Liver (tissue), 9 donors: ENCODE measurements around the gene PNMA8A. TPM values are rescaled to one million over a fixed set of nuclear protein-coding genes. Genes with fewer than 3 reads are reported as not detected.

Experiments
- DNase-seq: peaks from one replicate; pipeline ENCODE4 v3.0.0-alpha.2; 2017; ENCODE audit warnings: low spot score
- H3K27ac ChIP-seq, 2 donors: one replicate each; pipeline ENCODE4 v1.7.0; 2013; ENCODE audit warnings: inconsistent platforms in 2 of 2, low read length in 2 of 2, control low read depth in 1 of 2, low read depth in 1 of 2, mild to moderate bottlenecking in 1 of 2
- H3K27me3 ChIP-seq, 4 donors: one replicate each; pipeline versions ENCODE4 v1.6.1 to v1.7.0; 2013; ENCODE audit warnings: low read length in 3 of 4, inconsistent platforms in 1 of 4, mild to moderate bottlenecking in 1 of 4, moderate library complexity in 1 of 4; ENCODE audit not compliant: control insufficient read depth in 4 of 4, insufficient read depth in 4 of 4
- H3K36me3 ChIP-seq, 4 donors: one replicate each; pipeline versions ENCODE4 v1.6.1 to v1.7.0; 2013; ENCODE audit warnings: low read length in 3 of 4, mild to moderate bottlenecking in 3 of 4, low read depth in 1 of 4, moderate library complexity in 1 of 4; ENCODE audit not compliant: control insufficient read depth in 4 of 4, insufficient read depth in 3 of 4
- H3K4me1 ChIP-seq, 4 donors: one replicate each; pipeline versions ENCODE4 v1.6.1 to v1.7.0; 2013; ENCODE audit warnings: low read length in 3 of 4, mild to moderate bottlenecking in 3 of 4, moderate library complexity in 1 of 4; ENCODE audit not compliant: control insufficient read depth in 4 of 4, insufficient read depth in 4 of 4
- H3K4me3 ChIP-seq, 3 donors: one replicate each; pipeline versions ENCODE4 v1.6.1 to v1.7.0; 2013; ENCODE audit warnings: low read length in 3 of 3, control low read depth in 1 of 3, low read depth in 1 of 3, mild to moderate bottlenecking in 1 of 3
- H3K9ac ChIP-seq, 2 donors: one replicate each; pipeline ENCODE4 v1.7.0; 2013; ENCODE audit warnings: low read length in 2 of 2, mild to moderate bottlenecking in 2 of 2, moderate library complexity in 2 of 2, control low read depth in 1 of 2, low read depth in 1 of 2
- H3K9me3 ChIP-seq, 4 donors: one replicate each; pipeline versions ENCODE4 v1.6.1 to v1.7.0; 2013; ENCODE audit warnings: low read length in 3 of 4; ENCODE audit not compliant: control insufficient read depth in 4 of 4
- EGR1 ChIP-seq, 2 donors: IDR thresholded peaks; 2 replicates each; pipeline ENCODE4 v1.6.1; 2016 to 2018; ENCODE audit warnings: antibody characterized with exemption in 2 of 2, low read depth in 2 of 2
- FOXA2 ChIP-seq: IDR thresholded peaks from 2 replicates; pipeline ENCODE4 v1.6.1; 2016; ENCODE audit warnings: antibody characterized with exemption
- HNF4A ChIP-seq, 2 donors: conservative IDR thresholded peaks; 2 replicates each; pipeline ENCODE4 v1.6.1; 2016; ENCODE audit warnings: antibody characterized with exemption in 2 of 2, mild to moderate bottlenecking in 2 of 2
- HNF4G ChIP-seq: IDR thresholded peaks from 2 replicates; pipeline ENCODE4 v1.6.1; 2016; ENCODE audit warnings: antibody characterized with exemption
- JUND ChIP-seq, 2 donors: IDR thresholded peaks; 2 replicates each; pipeline ENCODE4 v1.6.1; 2016; ENCODE audit warnings: antibody characterized with exemption in 2 of 2
- RXRA ChIP-seq, 2 donors: IDR thresholded peaks; 2 replicates each; pipeline ENCODE4 v1.6.1; 2017 to 2018; ENCODE audit warnings: antibody characterized with exemption in 2 of 2, mild to moderate bottlenecking in 1 of 2
- SP1 ChIP-seq: IDR thresholded peaks from 2 replicates; pipeline ENCODE4 v1.6.1; 2018; ENCODE audit warnings: antibody characterized with exemption, mild to moderate bottlenecking
- TAF1 ChIP-seq: conservative IDR thresholded peaks from 2 replicates; pipeline ENCODE4 v1.6.1; 2016; ENCODE audit warnings: antibody characterized with exemption, mild to moderate bottlenecking
- YY1 ChIP-seq: IDR thresholded peaks from 2 replicates; pipeline ENCODE4 v1.6.1; 2016; ENCODE audit warnings: antibody characterized with exemption, mild to moderate bottlenecking
- WGBS: extraction: QIAGEN DNeasy Blood & Tissue Kit; methylation state at CpG from one replicate; pipeline ENCODE4 v1.1.7; 2013; 5-methylcytosine and 5-hydroxymethylcytosine counted together
- polyA plus RNA-seq, 2 donors: library from polyadenylated mRNA; stranded (reverse) in 1 of 2; unstranded in 1 of 2; fragments of 200-250 nt in 1 of 2; fragments of >200 nt in 1 of 2; fragmentation: Nextera tagmentation in 1 of 2; extraction: Ambion mirVana in 1 of 2; gene quantifications; one replicate each; pipeline versions ENCODE4 v1.2.1 to v1.2.3, GENCODE V29; 2013 to 2015
- total RNA-seq, 2 donors: library from RNA; depleted of rRNA; stranded (reverse); fragments of >200 nt; gene quantifications; one replicate each; pipeline ENCODE4 v1.2.3, GENCODE V29; 2014
- TF ChIP-seq, protein P1 (sequence below): fragments of 150-350 bp; IDR thresholded peaks from 2 replicates; pipeline ENCODE4 v1.5.1; 2017; ENCODE audit warnings: improper control_type of control experiment, low read depth, low read length; ENCODE audit not compliant: missing input control
- TF ChIP-seq, protein P2 (sequence below): IDR thresholded peaks from 2 replicates; pipeline ENCODE4 v1.6.1; 2016; ENCODE audit warnings: antibody characterized with exemption
- TF ChIP-seq, protein P3 (sequence below): IDR thresholded peaks from 2 replicates; pipeline ENCODE4 v1.6.1; 2016; ENCODE audit warnings: antibody characterized with exemption
- donor health status: healthy.
- donor health status: healthy.
- donor health status: healthy.
- donor health status: healthy.
- donor health status: healthy.

Gene PNMA8A
- total and polyA plus RNA-seq, 4 donors: 0.17 to 0.93 (median 0.22) TPM; not detected in 1

DNA sequence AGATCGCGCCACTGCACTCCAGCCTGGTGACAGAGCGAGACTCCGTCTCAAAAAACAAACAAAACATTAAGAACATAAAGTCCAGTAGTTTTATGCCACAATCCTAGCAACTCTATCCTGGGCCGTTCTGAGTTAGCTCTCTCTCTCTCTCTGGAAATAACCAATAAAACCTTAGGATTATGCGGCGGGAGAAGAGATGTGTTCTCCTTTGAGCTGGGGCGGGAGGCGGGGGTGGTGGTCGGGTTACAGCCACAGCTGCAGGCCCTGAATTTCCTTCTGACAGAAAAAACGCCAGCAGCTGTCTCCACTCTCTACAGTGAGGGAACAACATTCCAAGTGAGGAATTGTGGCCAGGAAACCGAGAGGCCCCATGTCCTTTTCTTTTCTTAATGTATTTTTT is 9.1 kb upstream of the PNMA8A start:
- WGBS: 52% methylated on average over 12 of the region's 12 CpGs
- Histone ChIP-seq H3K4me1 (no peaks in the 10 kb centered on the region), H3K9me3 (no peaks in the 10 kb centered on the region), H3K36me3 (no peaks in the 10 kb centered on the region), H3K4me3 (no peak overlapping the region), H3K27me3 (no peaks in the 10 kb centered on the region), H3K9ac (no peak overlapping the region), H3K27ac (no peak overlapping the region)
- no peak for TF ChIP-seq HNF4G
- no peak for TF ChIP-seq TAF1
- DNase-seq: no peak

DNA sequence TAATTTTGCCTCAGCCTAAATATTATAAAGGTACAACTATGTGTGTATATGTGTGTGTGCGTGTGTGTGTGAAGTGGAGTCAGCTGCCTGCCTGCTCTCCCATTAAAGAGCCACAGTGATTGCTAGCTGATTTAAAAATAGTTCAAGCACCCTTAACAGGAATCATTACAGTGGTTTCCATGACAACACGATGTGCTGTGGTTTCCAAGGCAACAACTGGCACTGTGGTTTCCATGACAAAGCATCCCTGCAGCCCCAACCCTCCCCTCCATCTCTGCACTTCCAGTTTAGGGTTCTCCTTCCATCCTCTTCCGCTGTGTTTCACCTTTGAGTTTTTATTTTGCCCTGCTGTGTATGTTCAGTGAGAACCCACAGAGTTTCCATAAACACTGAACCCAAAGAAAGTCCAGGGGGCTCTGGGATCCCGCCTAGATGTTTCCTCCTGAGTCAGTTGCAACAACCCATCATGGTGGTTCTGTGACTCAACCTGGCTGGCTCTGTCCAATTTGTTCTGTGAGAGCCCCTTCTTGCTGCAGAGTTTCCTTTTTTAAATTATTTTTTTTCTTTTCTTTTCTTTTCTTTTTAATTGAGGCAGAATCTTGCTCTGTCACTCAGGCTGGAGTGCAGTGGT is 7.1 kb upstream of the PNMA8A start:
- Histone ChIP-seq H3K9me3 (no peaks in the 10 kb centered on the region), H3K9ac (no peak overlapping the region), H3K27ac (no peak overlapping the region), H3K4me3 (no peak overlapping the region), H3K4me1 (no peaks in the 10 kb centered on the region), H3K27me3 (peaks cover 0 to 3% (median 0%) of the 10 kb centered on the region in 4 donors), H3K36me3 (no peaks in the 10 kb centered on the region)
- no peak for DNase-seq
- WGBS: 59% methylated on average over 4 of the region's 4 CpGs
- TF ChIP-seq, protein P1, sequence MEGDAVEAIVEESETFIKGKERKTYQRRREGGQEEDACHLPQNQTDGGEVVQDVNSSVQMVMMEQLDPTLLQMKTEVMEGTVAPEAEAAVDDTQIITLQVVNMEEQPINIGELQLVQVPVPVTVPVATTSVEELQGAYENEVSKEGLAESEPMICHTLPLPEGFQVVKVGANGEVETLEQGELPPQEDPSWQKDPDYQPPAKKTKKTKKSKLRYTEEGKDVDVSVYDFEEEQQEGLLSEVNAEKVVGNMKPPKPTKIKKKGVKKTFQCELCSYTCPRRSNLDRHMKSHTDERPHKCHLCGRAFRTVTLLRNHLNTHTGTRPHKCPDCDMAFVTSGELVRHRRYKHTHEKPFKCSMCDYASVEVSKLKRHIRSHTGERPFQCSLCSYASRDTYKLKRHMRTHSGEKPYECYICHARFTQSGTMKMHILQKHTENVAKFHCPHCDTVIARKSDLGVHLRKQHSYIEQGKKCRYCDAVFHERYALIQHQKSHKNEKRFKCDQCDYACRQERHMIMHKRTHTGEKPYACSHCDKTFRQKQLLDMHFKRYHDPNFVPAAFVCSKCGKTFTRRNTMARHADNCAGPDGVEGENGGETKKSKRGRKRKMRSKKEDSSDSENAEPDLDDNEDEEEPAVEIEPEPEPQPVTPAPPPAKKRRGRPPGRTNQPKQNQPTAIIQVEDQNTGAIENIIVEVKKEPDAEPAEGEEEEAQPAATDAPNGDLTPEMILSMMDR: no peak
- TF ChIP-seq RXRA (IDR thresholded peaks at IDR 0.05): no peak
- no peak for TF ChIP-seq FOXA2
- no peak for TF ChIP-seq HNF4A (conservative IDR thresholded peaks at IDR 0.05)
- no peak for TF ChIP-seq JUND (IDR thresholded peaks at IDR 0.05)
- TF ChIP-seq, protein P2, sequence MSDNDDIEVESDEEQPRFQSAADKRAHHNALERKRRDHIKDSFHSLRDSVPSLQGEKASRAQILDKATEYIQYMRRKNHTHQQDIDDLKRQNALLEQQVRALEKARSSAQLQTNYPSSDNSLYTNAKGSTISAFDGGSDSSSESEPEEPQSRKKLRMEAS: no peak
- no peak for TF ChIP-seq SP1
- no peak for TF ChIP-seq EGR1 (IDR thresholded peaks at IDR 0.05; ENCODE audit: low read depth in 2 of 2)

DNA sequence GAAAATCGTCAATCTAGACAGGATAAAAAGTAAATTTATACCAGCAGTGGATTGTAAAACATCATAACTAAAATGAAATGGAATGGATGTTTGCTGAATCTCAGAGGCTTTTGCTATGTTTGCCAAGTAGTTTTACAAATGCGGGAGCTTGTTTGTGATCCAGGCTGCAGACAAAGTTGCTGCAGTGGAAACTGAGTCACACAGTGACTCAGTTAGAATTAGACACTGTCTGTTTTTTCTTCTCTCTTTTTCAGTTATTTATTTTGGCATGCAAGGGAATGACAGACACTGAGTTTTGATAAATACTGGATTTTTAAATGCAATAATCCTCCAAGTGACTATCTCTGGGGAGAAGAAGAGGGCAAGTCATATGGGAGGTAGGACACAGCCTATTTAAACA is 4.6 kb upstream of the PNMA8A start:
- 65% methylated on average over 2 of the region's 2 CpGs for WGBS
- no peak for DNase-seq
- H3K4me3 ChIP-seq: no peak overlapping the region
- TF ChIP-seq FOXA2: no peak
- H3K9ac ChIP-seq: no peak overlapping the region
- H3K27me3 ChIP-seq: peaks cover 0 to 4% (median 2%) of the 10 kb centered on the region in 4 donors
- no peaks in the 10 kb centered on the region for H3K36me3 ChIP-seq
- H3K4me1 ChIP-seq: peaks cover 0 to 10% (median 7%) of the 10 kb centered on the region in 4 donors
- H3K27ac ChIP-seq: no peak overlapping the region
- H3K9me3 ChIP-seq: no peaks in the 10 kb centered on the region

DNA sequence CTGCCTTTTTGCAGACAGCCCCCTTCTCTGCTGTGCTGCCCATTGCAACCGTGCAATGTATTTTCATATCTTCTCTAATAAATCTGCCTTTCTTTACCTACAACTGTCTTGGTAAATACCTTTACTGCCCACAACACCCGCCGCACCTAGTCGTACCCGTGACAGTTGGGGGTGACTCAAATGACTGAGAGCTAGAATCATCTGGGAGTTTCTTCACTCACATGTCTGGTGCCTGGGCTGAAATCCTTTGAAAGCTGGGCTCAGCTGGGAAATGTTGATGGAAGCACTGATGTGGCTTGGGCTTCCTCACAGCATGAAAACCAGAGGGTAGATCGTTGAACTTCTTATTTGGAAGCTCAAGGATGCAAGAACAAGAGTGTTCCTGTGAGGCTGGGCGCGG is 2.8 kb upstream of the PNMA8A start:
- H3K4me1 ChIP-seq: peaks cover 0 to 12% (median 7%) of the 10 kb centered on the region in 4 donors
- TF ChIP-seq YY1: no peak
- TF ChIP-seq, protein P3, sequence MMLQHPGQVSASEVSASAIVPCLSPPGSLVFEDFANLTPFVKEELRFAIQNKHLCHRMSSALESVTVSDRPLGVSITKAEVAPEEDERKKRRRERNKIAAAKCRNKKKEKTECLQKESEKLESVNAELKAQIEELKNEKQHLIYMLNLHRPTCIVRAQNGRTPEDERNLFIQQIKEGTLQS: no peak
- no peak for DNase-seq
- 85% methylated on average over 8 of the region's 8 CpGs for WGBS
- peaks cover 0 to 4% (median 2%) of the 10 kb centered on the region in 4 donors for H3K27me3 ChIP-seq
- no peak overlapping the region for H3K9ac ChIP-seq
- no peaks in the 10 kb centered on the region for H3K9me3 ChIP-seq
- H3K36me3 ChIP-seq: no peaks in the 10 kb centered on the region
- no peak overlapping the region for H3K4me3 ChIP-seq
- H3K27ac ChIP-seq: no peak overlapping the region
